A673 (cell line): ENCODE measurements around the gene NMB.

ENCODE experiments used
- CTCF ChIP-seq: fragments of 300-800, 200-600 bp; sonication (generic); conservative IDR thresholded peaks from 2 replicates; pipeline ENCODE4 v1.5.1; 2017; ENCODE audit warnings: low read depth, mild to moderate bottlenecking, antibody characterized with exemption, low read length, moderate library complexity, mixed read lengths
- EZH2 ChIP-seq: fragments of 200-600 bp; sonication (generic); IDR thresholded peaks from 2 replicates; pipeline ENCODE4 v1.6.1; 2017; ENCODE audit warnings: borderline replicate concordance, low read depth, mild to moderate bottlenecking, mixed read lengths, antibody characterized with exemption, low read length; ENCODE audit not compliant: poor library complexity, severe bottlenecking

- TF ChIP-seq CTCF: no peak
- no peak for TF ChIP-seq EZH2
These were observed 8.3 kb downstream of the NMB start for GRCh38 chr15:84649706-84650105.
